Mammary epithelial cell (primary cell): ENCODE data around the gene ATP5F1E.

Experiments
- EZH2 ChIP-seq: IDR thresholded peaks from 2 replicates; pipeline ENCODE4 v1.6.1; 2012; ENCODE audit warnings: low read length, inconsistent platforms, borderline replicate concordance
- TF ChIP-seq, protein P1 (sequence below), 2 donors: IDR thresholded peaks in 1 of 2; conservative IDR thresholded peaks in 1 of 2; 2 replicates each; pipeline ENCODE4 v1.5.1; 2011 to 2012; ENCODE audit warnings: inconsistent platforms in 2 of 2, low read length in 2 of 2, mild to moderate bottlenecking in 2 of 2, control low read depth in 1 of 2, low read depth in 1 of 2; ENCODE audit not compliant: insufficient read depth in 1 of 2; ENCODE audit errors: extremely low read depth in 1 of 2

DNA sequence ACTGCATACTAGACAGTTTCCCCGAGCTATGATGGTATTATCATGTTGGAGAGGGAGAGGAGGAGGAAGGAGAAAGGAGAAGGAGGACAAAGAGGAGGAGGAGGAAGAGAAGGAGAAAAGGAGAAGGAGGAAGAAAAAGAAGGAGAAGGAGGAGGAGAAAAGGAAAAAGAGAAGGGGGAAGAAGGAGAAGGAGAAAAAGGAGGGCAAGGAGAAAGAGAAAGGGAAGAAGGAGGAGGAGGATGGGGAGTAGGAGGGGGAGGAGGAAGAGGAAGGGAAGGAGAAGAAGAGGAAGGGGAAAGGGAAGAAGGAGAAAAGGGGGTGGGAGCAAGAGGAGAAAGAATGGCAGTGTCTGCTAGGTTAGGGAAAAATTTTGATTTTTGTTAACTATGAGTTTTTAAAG, 45.6 kb upstream of the ATP5F1E start:
- TF ChIP-seq, protein P1, sequence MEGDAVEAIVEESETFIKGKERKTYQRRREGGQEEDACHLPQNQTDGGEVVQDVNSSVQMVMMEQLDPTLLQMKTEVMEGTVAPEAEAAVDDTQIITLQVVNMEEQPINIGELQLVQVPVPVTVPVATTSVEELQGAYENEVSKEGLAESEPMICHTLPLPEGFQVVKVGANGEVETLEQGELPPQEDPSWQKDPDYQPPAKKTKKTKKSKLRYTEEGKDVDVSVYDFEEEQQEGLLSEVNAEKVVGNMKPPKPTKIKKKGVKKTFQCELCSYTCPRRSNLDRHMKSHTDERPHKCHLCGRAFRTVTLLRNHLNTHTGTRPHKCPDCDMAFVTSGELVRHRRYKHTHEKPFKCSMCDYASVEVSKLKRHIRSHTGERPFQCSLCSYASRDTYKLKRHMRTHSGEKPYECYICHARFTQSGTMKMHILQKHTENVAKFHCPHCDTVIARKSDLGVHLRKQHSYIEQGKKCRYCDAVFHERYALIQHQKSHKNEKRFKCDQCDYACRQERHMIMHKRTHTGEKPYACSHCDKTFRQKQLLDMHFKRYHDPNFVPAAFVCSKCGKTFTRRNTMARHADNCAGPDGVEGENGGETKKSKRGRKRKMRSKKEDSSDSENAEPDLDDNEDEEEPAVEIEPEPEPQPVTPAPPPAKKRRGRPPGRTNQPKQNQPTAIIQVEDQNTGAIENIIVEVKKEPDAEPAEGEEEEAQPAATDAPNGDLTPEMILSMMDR (conservative IDR thresholded peaks at IDR 0.05 in 1 of 2, IDR thresholded peaks at IDR 0.05 in 1 of 2; ENCODE audit: extremely low read depth in 1 of 2, insufficient read depth in 1 of 2, low read depth in 1 of 2, low read length in 2 of 2): no peak
- no peak for TF ChIP-seq EZH2
